SK-N-SH treated with all-trans-retinoic acid at 6 μM for 48 hours (cell line): Measurements from ENCODE around the gene NINJ2.

Experiments used
- ARNTL ChIP-seq: fragments of 450-650 bp; formaldehyde crosslinking; IDR thresholded peaks from 2 replicates; pipeline ENCODE4 v1.5.0; 2020; ENCODE audit warnings: low read depth, mild to moderate bottlenecking, moderate library complexity, borderline replicate concordance
- CREB5 ChIP-seq: fragments of 250-450 bp; sonication (Bioruptor Pico); IDR thresholded peaks from 2 replicates; pipeline ENCODE4 v1.5.1; 2020; ENCODE audit warnings: low read depth, mild to moderate bottlenecking, moderate library complexity
- CSRNP3 ChIP-seq: fragments of 250-450 bp; sonication (Bioruptor Pico); IDR thresholded peaks from 2 replicates; pipeline ENCODE4 v1.5.1; 2021; ENCODE audit warnings: mild to moderate bottlenecking, moderate library complexity
- GLIS3 ChIP-seq: fragments of 250-450 bp; sonication (Bioruptor Pico); IDR thresholded peaks from 2 replicates; pipeline ENCODE4 v1.5.0; 2020; ENCODE audit warnings: mild to moderate bottlenecking, moderate library complexity
- OSR1 ChIP-seq: fragments of 250-450 bp; sonication (Bioruptor Pico); IDR thresholded peaks from 2 replicates; pipeline ENCODE4 v1.8.0; 2022; ENCODE audit warnings: moderate library complexity, mild to moderate bottlenecking, inconsistent platforms
- PATZ1 ChIP-seq: fragments of 250-450 bp; sonication (Bioruptor Pico); IDR thresholded peaks from 2 replicates; pipeline ENCODE4 v1.8.0; 2020; ENCODE audit warnings: mild to moderate bottlenecking, moderate library complexity, borderline replicate concordance
- PPARA ChIP-seq: fragments of 250-450 bp; sonication (Bioruptor Pico); IDR thresholded peaks from 2 replicates; pipeline ENCODE4 v1.5.0; 2020; ENCODE audit warnings: mild to moderate bottlenecking, borderline replicate concordance
- RARB ChIP-seq: fragments of 250-450 bp; sonication (Bioruptor Pico); IDR thresholded peaks from 2 replicates; pipeline ENCODE4 v1.8.0; 2021; ENCODE audit warnings: mild to moderate bottlenecking, moderate library complexity
- SNAI2 ChIP-seq: fragments of 250-450 bp; sonication (Bioruptor Pico); IDR thresholded peaks from 2 replicates; pipeline ENCODE4 v1.5.0; 2020; ENCODE audit warnings: mild to moderate bottlenecking, moderate library complexity
- TCF4 ChIP-seq: fragments of 250-450 bp; sonication (Bioruptor Pico); IDR thresholded peaks from 2 replicates; pipeline ENCODE4 v1.8.0; 2021; ENCODE audit warnings: mild to moderate bottlenecking, moderate library complexity, borderline replicate concordance
- ZFP3 ChIP-seq: fragments of 250-450 bp; sonication (Bioruptor Pico); IDR thresholded peaks from 2 replicates; pipeline ENCODE4 v1.5.0; 2020; ENCODE audit warnings: mild to moderate bottlenecking, moderate library complexity
- ZFP30 ChIP-seq: fragments of 450-650 bp; formaldehyde crosslinking; IDR thresholded peaks from 2 replicates; pipeline ENCODE4 v1.5.0; 2022; ENCODE audit warnings: mild to moderate bottlenecking, moderate library complexity

GRCh38 chr12:668090-668481 lies 4.8 kb upstream of the NINJ2 start:
- no peak for TF ChIP-seq GLIS3 (CRISPR knock-in tag)
- no peak for TF ChIP-seq TCF4
- no peak for TF ChIP-seq RARB (CRISPR knock-in tag)
- TF ChIP-seq PPARA (CRISPR knock-in tag), result no peak
- no peak for TF ChIP-seq ZFP3 (CRISPR knock-in tag)
- no peak for TF ChIP-seq OSR1 (CRISPR knock-in tag)
- no peak for TF ChIP-seq PATZ1
- TF ChIP-seq ARNTL (CRISPR knock-in tag), result no peak
- TF ChIP-seq ZFP30 (CRISPR knock-in tag), result no peak
- TF ChIP-seq CSRNP3 (CRISPR knock-in tag), result no peak
- no peak for TF ChIP-seq CREB5 (CRISPR knock-in tag)
- TF ChIP-seq SNAI2 (CRISPR knock-in tag), result no peak
